Thymus (tissue), 11 donors: Measurements from ENCODE around the gene UBE2E2. TPM values are rescaled to one million over a fixed set of nuclear protein-coding genes. Genes with fewer than 3 reads are reported as not detected.

Experiments
- DNase-seq, 9 donors: peaks; one replicate each; pipeline ENCODE4 v3.0.0-alpha.2; 2013; ENCODE audit warnings: low spot score in 9 of 9, low read depth in 6 of 9, missing footprints in 1 of 9
- H3K27ac ChIP-seq, 2 donors: one replicate each; pipeline ENCODE4 v1.5.1; 2013; ENCODE audit warnings: control low read depth in 1 of 2, low read depth in 1 of 2, low read length in 1 of 2, mild to moderate bottlenecking in 1 of 2, moderate library complexity in 1 of 2
- H3K27me3 ChIP-seq, 2 donors: one replicate each; pipeline ENCODE4 v1.5.1; 2013; ENCODE audit warnings: low read length in 1 of 2; ENCODE audit not compliant: control insufficient read depth in 2 of 2, insufficient read depth in 1 of 2
- H3K36me3 ChIP-seq, 2 donors: one replicate each; pipeline ENCODE4 v1.5.1; 2013; ENCODE audit warnings: low read length in 1 of 2, mild to moderate bottlenecking in 1 of 2, moderate library complexity in 1 of 2; ENCODE audit not compliant: control insufficient read depth in 2 of 2, insufficient read depth in 2 of 2
- H3K4me1 ChIP-seq, 2 donors: one replicate each; pipeline ENCODE4 v1.5.1; 2013; ENCODE audit warnings: low read length in 2 of 2; ENCODE audit not compliant: control insufficient read depth in 2 of 2, insufficient read depth in 2 of 2
- H3K4me3 ChIP-seq, 2 donors: one replicate each; pipeline ENCODE4 v1.5.1; 2013; ENCODE audit warnings: low read length in 2 of 2, control low read depth in 1 of 2, mild to moderate bottlenecking in 1 of 2
- H3K9me3 ChIP-seq, 2 donors: one replicate each; pipeline ENCODE4 v1.5.1; 2013; ENCODE audit warnings: low read length in 1 of 2, mild to moderate bottlenecking in 1 of 2; ENCODE audit not compliant: control insufficient read depth in 2 of 2, insufficient read depth in 1 of 2
- WGBS: extraction: QIAGEN DNeasy Blood & Tissue Kit; methylation state at CpG from one replicate; pipeline ENCODE4 v1.1.7; 2013; 5-methylcytosine and 5-hydroxymethylcytosine counted together
- polyA plus RNA-seq: library from polyadenylated mRNA; stranded (reverse); fragments of 200-250 nt; gene quantifications from one replicate; pipeline ENCODE4 v1.2.3, GENCODE V29; 2013
- total RNA-seq: library from RNA; stranded (reverse); fragments of 120-200 nt; gene quantifications from one replicate; pipeline ENCODE4 v1.2.4, GENCODE V29; 2013
- donor health status: healthy.

The UBE2E2 gene
- total and polyA plus RNA-seq, 2 donors, result 32.9 to 35.5 TPM

DNA sequence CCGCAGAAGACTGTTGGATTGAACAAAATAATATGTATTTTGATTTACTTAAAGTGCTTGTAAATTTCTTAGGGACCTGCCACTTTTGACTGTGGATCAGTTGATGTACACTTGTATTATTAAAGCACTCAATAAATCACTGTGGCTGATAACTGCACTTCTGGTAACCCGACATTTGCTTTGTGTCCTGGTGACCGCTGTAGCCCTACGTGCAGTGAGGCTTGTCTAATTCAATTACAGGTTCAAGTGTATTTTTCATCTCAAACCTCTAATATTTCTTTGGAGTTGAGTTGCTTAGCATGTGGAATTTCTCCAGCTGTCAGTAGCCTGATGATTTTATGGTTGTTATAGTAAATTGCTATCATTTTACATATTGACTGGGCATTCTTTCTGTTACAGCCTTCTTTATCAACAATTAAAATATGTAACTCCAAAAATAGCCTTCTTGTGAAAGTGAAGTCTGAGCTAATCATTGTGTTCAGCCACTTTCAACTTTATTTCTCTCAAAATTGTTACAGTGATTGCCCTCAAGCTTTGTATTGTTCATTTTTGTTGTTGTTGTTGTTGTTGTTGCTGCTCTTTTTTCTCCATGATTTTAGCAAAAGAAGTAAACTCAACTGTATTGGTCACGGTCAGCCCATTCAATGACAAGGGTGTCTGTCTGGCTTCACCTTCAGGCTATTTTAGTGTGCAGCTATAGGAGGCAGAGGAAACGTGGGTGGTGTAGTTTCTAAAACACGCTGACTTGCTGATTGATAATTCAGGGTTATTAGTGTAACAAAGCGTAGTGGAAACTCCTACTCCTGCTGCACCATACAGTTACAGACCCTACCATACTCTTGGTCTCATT lies 387.5 kb downstream of the UBE2E2 start:
- H3K4me1 ChIP-seq, result peaks cover 0 to 4% of the 10 kb centered on the region in 2 donors
- no peak for DNase-seq
- H3K4me3 ChIP-seq, result no peak overlapping the region
- H3K36me3 ChIP-seq, result no peaks in the 10 kb centered on the region
- H3K27me3 ChIP-seq, result no peaks in the 10 kb centered on the region
- 96% methylated on average over 8 of the region's 8 CpGs for WGBS
- no peak overlapping the region for H3K27ac ChIP-seq
- no peaks in the 10 kb centered on the region for H3K9me3 ChIP-seq

- Histone ChIP-seq H3K27ac (no peak overlapping the region), H3K4me1 (peaks cover 0 to 4% of the 10 kb centered on the region in 2 donors), H3K27me3 (no peaks in the 10 kb centered on the region), H3K4me3 (no peak overlapping the region), H3K36me3 (no peaks in the 10 kb centered on the region), H3K9me3 (no peaks in the 10 kb centered on the region)
- WGBS, result 96% methylated on average over 2 of the region's 2 CpGs
- no peak for DNase-seq
Measured at GRCh38 chr3:23591374-23591773, 388.2 kb downstream of the UBE2E2 start.

- Histone ChIP-seq H3K4me1 (peaks cover 0 to 4% of the 10 kb centered on the region in 2 donors), H3K4me3 (no peak overlapping the region), H3K9me3 (no peaks in the 10 kb centered on the region), H3K27ac (no peak overlapping the region), H3K27me3 (no peaks in the 10 kb centered on the region), H3K36me3 (no peaks in the 10 kb centered on the region)
- 73% methylated on average over 5 of the region's 5 CpGs for WGBS
- DNase-seq, result no peak
Measured at GRCh38 chr3:23592961-23593931, 390.1 kb downstream of the UBE2E2 start.

DNA sequence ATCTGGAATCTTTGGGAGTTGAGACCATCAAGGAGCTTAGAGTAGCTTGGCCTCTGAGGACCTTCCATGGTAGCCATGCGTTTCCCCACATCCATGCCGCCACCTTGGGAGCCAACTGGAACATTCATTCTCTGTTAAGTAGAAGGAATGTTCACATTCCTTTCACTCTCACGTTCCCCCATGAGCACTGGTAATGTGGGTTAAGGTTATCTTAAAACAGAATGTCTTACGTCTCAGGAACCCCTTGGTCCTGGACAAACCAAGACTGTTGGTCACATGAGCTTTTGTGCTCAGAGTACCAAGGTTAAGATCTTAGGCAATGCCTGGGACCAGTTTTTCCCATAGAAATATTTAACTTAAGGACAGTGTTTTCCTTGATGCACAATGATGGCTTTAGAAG lies 390.9 kb downstream of the UBE2E2 start:
- H3K27me3 ChIP-seq, result no peaks in the 10 kb centered on the region
- peaks cover 0 to 4% of the 10 kb centered on the region in 2 donors for H3K4me1 ChIP-seq
- DNase-seq, result no peak
- no peaks in the 10 kb centered on the region for H3K36me3 ChIP-seq
- WGBS, result 73% methylated on average over 4 of the region's 4 CpGs
- H3K27ac ChIP-seq, result no peak overlapping the region
- H3K4me3 ChIP-seq, result no peak overlapping the region
- no peaks in the 10 kb centered on the region for H3K9me3 ChIP-seq

DNA sequence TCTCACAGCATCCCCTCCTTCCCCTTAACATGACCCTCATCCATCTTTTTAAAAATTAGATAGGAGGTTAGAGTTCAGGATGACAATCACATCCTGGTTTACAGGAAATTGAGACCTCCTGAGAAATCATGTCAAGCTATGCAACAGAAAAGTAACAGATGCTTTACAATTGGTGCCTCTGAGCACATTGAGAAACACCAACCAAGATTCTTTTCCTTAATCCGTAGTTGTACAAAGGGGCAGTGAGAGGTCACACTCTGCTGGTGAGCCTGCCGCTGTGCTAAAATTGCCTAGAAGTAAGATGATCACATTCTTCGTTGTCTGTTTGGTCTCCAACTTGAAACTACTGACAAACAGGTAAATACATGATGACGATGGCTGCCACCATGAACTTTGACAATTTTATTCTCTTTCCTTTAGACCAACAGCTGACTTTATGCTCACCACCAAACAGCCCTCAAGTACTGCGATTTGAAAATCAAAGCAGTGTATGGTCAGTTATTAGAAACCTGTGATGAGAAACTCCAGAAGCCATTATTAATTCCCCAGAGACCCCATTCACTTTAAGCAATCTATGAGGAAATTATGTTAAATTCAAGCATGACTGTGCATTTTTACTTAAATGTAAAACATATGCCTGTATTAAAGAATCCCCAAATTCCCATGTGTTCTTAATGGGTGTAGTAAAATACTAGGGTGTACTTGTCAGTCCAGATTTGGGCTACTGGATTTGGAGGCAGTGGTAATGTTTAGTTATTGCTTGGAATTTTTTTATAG lies 392.0 kb downstream of the UBE2E2 start:
- no peak for DNase-seq
- Histone ChIP-seq H3K27ac (no peak overlapping the region), H3K9me3 (no peaks in the 10 kb centered on the region), H3K4me1 (peaks cover 0 to 4% of the 10 kb centered on the region in 2 donors), H3K36me3 (no peaks in the 10 kb centered on the region), H3K27me3 (no peaks in the 10 kb centered on the region), H3K4me3 (no peak overlapping the region)
- WGBS, result 97% methylated on average over 5 of the region's 5 CpGs

GRCh38 chr3:23595851-23596250 lies 392.7 kb downstream of the UBE2E2 start:
- H3K9me3 ChIP-seq, result no peaks in the 10 kb centered on the region
- no peak overlapping the region for H3K4me3 ChIP-seq
- no peaks in the 10 kb centered on the region for H3K36me3 ChIP-seq
- peaks cover 0 to 4% of the 10 kb centered on the region in 2 donors for H3K4me1 ChIP-seq
- no peaks in the 10 kb centered on the region for H3K27me3 ChIP-seq
- no peak overlapping the region for H3K27ac ChIP-seq
- DNase-seq, result no peak

DNA sequence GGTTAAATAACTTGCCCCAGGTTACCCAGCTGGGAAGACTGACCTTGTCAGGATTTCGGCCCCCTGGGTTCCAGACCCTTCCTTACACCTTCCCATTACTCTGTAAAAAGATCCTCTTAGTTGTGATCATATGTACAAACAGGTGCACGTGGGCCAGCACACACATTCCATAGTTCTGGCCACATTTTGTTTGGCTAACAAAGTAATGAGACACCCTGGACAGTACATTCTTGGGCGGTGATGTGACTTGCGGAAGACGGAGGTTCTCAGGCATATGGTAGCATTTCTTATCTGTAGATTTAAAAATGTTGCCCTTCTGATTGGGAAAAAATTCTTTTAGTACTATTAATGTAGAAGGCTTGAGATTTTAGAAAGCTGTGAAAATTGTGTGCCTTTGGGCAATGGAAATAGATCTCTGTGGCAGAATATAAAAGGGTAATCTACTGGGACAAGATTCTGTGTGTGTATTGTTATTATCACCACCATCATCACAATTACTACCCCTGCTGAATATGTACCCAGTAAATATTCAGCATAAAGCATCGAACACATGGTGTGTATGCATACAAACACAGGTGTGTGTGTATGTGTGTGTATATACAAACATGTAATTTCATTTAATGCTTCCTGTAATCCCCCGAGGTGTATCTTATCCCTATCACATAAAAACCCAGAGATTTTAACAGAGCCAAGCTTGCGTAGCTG lies 397.2 kb downstream of the UBE2E2 start:
- Histone ChIP-seq H3K27me3 (no peaks in the 10 kb centered on the region), H3K4me3 (no peak overlapping the region), H3K4me1 (no peaks in the 10 kb centered on the region), H3K36me3 (no peaks in the 10 kb centered on the region), H3K27ac (no peak overlapping the region), H3K9me3 (no peaks in the 10 kb centered on the region)
- WGBS, result 95% methylated on average over 8 of the region's 8 CpGs
- no peak for DNase-seq

- no peak overlapping the region for H3K4me3 ChIP-seq
- no peaks in the 10 kb centered on the region for H3K4me1 ChIP-seq
- no peaks in the 10 kb centered on the region for H3K36me3 ChIP-seq
- no peak for DNase-seq
- no peaks in the 10 kb centered on the region for H3K9me3 ChIP-seq
- H3K27me3 ChIP-seq, result no peaks in the 10 kb centered on the region
- no peak overlapping the region for H3K27ac ChIP-seq
- WGBS, result 94% methylated on average over 11 of the region's 11 CpGs
Measured at GRCh38 chr3:23601091-23601822, 398.1 kb downstream of the UBE2E2 start.
